HG03565 (cell line): ENCODE data around the gene DIO1.

Experiments
- ATAC-seq: cut with Tn5 transposase; IDR thresholded peaks from one replicate; pipeline ENCODE4 v1.9.1; 2021; ENCODE audit warnings: mild to moderate bottlenecking, moderate library complexity; ENCODE audit not compliant: unreplicated experiment

Gene DIO1

DNA sequence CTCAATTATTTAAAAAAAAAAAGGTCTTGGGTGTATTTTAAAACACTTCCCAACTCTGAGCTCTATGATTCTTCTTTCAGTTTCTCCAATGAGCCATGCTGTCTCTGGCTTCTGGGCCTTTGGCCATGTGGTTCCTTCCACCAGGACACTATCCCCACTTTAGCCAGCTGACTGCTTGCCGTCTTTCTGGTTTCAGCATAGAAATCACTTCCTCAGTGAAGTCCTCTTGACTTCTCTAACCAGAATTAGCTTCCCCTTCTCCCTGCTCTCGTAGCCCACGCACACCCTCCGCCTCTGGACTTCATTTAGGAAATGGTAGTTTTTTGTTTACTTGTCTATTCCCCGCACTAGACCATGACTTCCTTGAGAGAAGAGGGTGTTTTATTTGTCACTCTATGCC, 1.1 kb upstream of the DIO1 start:
- ATAC-seq, result no peak

DNA sequence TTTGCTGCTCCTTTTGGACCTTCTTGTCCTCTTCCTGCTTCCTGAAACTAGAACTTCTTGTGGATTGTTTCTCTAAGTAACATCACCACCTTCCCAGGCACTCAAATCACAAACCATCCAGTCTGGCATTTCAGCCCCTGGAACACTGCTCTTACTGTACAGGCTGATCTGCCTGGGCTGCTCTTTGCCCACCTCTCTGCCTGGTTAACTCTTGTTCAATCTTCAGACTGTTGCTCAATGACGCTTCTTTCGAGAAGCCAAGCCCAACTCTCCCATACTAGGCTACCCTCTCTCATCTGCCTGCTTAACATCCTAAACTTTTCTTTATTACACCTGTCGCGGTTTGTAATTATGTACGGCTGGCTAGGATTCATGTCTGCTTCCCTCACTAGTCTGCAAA, 657 bp downstream of the DIO1 start:
- ATAC-seq, result no peak

DNA sequence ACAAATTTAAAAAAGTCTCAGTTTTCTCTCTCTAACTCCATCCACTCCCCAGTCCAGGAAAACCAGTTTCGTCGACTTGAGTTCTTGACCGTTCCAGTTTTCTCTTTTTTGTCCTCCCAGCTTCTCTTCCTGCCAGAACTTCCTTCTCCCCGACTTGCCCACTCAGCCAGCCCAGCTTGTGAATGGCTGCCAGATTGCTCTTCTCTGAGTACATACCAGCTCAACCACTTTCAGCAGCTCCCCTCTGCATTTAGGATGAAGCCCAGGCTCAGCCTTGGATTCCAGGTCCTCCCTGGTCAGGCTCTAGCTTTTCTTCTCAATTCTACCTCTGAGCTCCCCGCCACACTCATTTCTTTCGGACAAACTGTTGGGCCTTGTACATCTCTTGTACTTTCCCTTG, 1.4 kb downstream of the DIO1 start:
- ATAC-seq, result no peak

DNA sequence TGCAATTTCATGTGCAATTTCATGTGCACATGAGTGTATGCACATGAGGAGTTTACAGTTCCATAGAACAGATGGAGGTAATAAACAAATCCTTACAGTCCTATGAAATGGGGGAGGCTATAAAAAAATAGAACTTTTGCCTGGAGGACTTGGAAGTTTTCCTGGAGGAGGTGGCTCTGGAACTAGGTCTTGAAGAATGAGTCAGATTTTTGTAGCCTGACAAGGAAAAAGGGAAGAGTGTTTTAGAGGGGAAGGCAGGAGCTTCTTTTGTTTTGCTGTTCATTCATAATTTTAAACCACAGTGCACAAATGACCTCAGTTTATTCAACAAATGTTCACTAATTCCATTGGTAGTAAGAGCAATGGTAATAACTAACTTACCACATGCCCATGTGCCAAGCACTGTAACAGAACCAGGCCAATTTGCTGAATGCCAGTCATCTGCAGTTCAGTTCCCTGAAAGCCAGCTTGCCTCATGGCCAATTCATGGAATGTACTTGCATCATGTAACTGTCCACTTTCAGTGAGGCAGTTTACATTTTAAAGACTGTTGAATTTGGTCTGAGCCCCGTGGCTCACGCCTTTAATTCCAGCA, 2.7 kb downstream of the DIO1 start:
- ATAC-seq, result no peak

DNA sequence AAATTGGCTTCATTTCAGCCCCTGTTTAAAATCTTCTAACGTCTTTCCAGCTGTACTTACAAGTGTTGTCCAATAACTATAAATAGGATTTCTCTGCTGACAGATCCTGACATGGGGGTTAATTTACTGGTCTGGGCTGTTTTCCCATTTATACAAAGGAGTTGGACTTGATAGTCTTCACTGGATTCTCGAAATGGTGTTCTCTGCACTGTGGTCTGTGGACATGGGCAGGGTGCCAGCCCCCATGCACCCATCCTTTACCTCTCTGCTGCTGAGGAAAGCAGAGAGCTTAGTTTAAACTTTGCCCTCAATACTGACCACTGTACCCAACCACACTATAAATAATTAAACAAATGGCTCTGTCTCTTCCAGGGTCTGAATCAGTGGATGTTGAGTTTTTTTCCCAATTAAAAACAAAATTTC, 5.2 kb downstream of the DIO1 start:
- no peak for ATAC-seq

DNA sequence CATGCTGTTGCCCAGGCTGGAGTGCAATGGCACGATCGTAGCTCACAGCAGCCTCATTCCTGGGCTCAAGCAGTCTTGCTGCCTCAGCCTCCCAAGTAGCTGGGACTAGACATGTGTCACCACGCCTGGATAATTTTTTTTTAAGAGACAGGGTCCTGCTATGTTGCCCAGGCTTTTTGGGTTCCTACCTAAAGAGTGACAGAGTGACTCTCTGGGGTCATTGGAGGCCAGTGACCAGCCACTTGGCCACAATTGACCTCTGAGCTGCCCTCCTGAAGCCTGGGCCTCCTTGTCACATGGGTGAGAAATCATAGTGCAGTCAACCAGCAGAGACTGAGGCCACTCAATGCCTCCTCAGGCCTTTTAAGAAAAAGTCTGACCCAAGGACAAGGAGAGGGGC, 5.7 kb downstream of the DIO1 start:
- no peak for ATAC-seq

DNA sequence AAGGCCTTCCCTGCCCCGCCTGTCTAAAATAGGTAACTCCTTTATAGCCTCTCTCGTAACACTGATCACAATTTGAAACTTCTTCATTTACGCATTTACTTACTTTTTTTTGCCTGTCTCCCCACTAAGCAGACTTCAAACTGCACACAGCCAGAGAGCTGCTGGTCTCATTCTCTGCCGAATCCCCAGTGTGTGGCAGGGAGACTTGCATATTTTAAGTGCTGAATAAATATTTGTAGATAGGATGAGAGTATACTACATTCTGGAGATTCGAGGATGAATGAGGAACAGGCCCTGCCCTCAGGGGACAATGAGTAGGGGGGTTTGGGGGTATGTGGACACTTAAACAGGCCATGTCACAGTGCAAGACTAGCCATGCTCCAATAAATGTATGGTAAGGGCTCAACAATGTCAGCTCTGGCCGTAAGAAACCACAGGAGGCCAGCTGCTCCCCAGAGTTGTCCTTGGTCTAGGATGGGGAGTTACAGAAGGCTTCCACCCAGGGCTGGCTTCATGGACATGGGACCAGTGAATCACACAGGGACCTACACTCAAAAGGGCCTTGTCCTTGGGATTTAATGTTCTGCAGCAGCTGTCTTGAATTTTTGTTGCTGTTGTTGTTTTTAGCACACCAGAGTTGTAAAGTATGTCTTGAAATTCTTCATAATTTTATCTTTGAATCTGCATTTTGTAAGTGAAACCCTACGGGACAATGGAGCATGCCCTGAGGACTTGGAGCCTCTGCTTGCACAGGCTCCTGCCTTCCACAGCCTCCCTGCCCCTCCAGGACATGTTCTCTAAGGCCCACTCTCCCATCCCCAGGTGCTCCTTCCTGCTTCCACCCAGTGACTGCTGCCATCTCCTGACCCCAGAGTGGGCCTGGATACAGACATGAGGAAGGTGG, 8.5 kb downstream of the DIO1 start:
- no peak for ATAC-seq

DNA sequence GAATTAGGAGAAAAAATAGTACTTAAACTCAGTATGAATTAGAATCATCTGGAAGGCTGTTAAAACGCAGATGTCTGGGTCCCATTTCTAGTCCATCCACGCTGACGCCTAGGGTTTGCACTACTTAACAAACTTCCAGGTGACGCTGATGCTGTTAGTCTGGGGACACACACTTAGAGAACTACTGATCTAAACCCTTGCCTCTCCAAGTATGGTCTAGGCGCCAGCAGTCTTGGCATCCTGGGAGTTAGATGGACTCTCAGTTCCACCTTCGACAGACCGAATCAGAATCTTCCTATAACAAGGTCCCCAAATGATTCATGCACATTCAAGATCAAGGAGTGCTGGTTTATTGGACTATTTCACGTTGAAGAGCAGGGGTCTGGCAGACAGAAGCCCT, 11.5 kb downstream of the DIO1 start:
- no peak for ATAC-seq

DNA sequence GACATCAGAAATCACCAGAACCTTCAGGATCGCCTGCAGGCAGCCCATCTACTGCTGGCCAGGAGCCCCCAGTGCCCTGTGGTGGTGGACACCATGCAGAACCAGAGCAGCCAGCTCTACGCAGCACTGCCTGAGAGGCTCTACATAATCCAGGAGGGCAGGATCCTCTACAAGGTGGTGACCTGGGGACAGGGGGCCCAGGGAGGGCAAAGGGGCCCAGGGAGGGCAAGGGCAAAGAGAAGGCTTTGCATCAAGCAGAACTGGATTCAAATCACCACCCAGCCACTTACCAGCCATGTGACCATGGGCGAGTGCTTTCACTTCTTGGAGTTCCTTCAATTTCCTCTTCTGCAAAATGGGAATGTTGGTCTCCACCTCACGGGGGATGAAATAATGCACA, 12.1 kb downstream of the DIO1 start:
- no peak for ATAC-seq

DNA sequence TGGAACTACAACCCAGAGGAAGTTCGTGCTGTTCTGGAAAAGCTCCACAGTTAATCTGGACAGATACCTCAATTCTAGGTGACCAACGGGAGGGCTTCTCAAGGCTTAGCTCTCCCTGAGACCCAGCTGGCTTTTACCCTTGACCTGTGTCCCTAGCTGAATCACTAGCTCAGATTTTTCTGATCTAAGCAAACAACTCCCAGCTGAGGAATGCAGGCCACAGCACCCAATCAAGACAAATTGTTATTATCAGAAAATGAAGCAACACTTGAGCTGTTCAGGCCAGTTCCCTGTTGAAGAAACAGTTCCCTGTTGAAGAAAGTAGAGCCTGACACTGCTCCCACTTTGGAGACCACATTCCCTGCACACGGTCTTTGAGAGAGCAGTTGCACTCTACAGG, 16.0 kb downstream of the DIO1 start:
- no peak for ATAC-seq

DNA sequence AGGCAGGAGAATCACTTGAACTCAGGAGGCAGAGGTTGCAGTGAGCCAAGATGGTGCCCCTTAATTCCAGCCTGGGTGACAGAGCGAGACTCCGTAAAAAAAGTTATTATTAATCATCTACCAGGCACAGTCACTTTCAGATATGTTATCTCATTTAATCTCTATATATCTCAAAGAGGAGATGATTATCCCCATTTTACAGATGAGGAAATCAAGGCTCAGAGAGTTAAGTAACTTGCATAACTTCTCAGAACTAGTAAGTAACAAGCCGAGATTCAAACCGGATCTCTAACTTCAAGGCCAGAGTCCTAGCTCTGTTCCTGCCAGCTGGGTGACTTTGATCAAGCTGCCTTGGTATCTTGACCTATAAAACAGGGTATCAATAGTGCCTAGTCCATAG, 17.5 kb downstream of the DIO1 start:
- no peak for ATAC-seq

DNA sequence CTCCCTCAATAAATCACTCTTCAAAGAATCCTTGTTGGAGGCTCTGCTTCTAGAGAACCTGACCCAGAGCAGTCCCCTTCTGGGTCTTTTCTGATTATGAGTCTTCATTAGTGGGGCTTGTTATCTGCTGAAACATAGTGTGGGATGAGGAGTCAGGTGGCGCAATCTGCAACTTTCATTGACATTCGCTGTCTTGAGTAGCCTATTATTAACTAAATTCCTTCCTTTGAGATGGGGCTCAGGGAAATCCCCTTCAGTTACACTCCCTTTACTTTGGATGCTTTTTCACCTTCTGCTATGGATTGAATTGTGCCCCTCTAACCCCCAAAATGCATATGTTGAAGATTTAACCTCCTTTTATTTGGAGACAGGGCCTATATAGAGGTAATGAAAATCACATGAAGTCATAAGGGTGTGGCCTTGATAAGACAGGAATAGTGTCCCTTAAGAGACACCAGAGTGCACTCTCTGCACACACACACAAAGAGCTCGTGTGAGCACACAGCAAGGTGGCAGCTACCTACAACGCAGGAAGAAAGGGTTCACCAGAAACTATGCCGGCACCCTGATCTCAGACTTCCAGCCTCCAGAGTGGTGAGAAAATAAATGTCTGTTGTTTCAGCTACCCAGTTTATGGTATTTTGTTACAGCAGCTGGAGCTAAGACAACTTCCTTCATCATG, 19.5 kb downstream of the DIO1 start:
- ATAC-seq, result no peak

DNA sequence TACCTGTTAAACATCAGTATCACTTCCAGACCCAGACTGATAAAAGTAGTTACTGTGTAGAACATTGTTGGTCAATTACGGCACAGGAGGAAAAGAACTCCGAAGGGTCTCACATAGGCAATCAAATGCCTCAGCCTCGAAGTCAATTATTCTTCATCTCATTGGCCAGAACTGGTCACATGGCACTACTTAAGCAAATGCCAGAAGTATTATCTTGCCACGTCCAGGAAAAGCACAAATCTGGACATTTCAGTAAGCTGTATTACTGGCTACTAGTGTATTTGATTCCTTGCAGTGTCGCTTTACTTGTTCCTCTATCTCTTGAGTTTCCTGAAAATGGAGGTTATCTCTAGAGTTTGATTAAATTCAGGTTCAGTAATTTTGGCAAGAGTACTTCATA, 24.4 kb downstream of the DIO1 start:
- ATAC-seq, result no peak

DNA sequence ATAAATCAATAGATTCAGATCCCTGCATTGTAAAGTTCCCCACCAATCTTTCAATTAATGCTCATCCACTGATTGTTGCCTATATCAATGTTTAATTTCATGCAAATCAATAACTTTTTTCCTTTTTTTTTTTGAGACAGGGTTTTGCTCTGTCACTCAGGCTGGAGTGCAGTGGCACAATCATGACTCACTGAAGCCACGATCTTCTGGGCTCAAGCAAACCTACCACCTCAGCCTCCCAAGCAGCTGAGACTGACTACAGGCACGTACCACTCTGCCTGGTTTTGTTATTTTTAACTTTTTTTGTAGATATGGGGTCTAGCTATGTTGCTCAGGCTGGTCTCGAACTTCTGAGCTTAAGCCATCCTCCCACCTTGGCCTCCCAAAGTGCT, 25.7 kb downstream of the DIO1 start:
- ATAC-seq, result no peak

DNA sequence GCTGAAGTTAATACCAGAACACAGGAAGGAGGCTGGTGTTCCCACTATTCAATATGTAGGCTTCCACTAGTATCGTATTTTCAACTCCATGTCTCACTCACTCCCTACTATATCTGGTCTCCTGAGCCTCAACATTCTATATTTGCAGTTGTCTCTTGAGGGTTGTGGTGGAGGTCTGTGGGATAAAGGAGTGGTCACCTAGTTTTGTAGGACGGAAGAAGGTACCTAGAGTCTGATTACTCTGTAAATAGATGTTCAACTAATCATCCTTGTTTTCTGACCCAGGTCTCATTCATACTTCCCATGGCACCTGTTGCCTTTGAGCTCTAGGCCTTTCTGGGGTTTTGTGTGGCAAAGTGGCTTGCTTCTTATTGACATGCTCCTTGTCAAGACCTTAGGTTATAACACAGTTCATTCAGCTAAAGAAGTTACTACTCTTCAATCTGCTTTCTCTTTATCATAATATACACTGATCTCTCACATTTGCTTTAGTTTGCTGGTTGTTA, 33.4 kb downstream of the DIO1 start:
- no peak for ATAC-seq

DNA sequence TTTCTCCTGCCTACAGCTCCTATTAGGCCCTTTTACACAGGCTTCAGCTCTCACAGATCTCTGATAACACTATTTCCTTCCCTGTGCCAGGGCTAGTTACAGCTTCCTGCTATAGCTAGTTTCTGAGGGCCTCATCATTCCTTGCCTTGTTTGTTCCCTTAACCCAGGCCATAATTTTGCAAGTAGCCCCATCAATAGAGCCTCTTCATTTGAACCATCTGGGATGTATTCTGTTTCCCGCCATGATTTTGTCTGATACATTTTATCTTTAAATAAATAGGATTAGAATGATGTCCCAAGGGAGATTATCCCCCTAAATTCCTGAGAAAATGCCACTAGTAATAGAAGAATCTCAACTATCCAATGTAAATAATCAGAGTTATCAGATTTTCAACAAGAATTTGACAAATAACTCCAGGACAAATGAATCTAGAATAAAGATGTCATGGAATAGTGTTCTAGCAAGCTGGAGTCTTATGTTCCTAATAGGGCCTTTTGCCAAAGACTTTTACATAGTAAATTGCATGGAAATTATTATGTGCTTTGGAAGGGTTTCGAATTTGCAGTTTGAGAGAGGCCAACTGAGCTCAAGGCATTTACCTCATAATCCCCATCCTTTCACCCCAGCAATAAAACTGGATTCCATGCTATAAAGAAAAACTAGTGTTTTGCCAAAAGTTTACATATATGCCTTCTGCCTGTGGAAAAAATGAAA, 35.4 kb downstream of the DIO1 start:
- no peak for ATAC-seq

DNA sequence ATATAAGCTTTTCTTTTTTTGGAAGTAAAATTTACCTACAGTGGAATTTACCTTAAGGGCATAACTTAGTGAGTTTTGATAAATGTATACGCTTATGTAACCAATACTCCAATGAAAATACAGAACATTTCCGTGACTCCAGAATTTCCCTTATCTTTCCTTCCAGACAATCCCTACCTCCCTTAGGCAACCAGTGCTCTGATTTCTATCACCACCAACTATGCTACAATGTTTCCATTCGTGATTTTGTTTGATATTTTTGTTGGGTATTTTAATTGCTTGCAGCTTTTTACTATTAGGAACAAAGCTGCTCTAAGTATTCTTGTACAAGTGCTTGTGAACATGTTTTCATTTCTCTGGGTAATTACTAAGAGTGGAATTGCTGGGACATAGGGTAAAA, 36.9 kb downstream of the DIO1 start:
- ATAC-seq, result no peak

DNA sequence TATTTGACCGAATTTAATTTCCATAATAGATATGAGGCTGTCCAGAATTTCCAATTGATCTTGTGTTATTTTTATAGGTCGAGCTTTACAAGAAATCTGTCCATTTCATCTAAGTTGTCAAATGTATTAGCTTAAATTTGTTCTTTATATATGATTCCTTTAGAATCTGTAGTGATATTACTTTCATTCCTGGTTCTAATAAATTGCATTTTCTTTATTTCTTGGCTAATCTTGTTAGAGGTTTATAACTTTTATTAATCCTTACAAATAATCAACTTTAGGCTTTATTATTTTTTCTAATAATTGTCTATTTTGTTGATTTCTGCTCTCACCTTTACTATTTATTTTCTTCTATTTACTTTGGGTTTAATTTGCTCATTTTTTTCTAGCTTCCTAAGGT, 37.5 kb downstream of the DIO1 start:
- no peak for ATAC-seq

DNA sequence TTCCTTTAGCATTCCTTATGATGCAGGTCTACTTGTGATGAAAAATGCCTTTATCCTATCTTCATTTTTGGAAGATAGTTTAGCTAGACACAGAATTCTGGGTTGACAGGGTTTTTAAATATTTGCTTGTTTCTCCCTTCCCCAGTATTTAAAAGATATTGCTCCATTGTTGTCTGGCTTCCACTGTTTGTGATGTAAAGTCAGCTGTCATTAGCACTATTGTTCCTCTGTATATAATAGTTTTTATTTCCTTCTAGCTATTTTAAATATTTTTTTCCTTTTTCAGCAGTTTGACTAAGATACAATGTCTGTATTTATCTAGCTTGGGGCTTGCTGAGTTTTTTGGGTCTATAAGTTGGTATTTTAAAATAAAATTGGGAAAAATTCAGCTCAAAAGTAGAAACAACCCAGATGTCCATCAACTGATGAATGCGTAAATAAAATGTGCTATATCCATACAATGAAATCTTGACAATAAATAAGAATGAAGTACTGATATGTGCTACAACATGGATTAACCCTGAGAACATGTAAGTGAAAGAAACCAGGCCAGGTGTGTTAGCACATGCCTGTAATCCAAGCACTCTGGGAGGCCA, 40.3 kb downstream of the DIO1 start:
- ATAC-seq, result no peak

DNA sequence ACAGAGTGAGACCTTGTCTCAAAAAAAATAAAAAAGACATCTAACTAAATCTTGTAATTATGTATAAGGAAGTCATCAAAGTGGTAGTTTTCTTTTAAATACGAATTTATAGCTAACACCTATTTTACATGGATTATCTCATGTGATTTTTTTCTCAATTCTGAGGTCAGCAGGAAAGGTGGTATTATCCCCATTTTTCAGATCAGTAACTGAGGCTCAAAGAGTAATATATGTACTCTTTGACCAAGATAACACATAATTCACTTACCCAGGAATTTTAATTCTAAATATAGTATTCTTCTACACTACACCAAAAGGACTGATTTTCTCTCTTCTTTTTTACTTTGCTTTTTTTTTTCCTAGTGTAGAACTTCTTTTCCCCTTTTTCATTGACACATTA, 42.4 kb downstream of the DIO1 start:
- no peak for ATAC-seq
